ENCODE results near the gene FCHO2.

GRCh38 chr5:72906806-72907205 lies 49.0 kb upstream of the FCHO2 start:
- TF ChIP-seq MYC (IDR thresholded peaks at IDR 0.05; ENCODE audit: low read depth, low read length) (no peak), POLR2A (IDR thresholded peaks at IDR 0.05; ENCODE audit: extremely low read depth, insufficient read length) (no peak), CTCF (IDR thresholded peaks at IDR 0.05; ENCODE audit: low read depth, low read length) (no peak), MAX (IDR thresholded peaks at IDR 0.05; ENCODE audit: low read depth, low read length) (no peak)
